Measurements from ENCODE around the gene SNRK. TPM values are rescaled to one million over a fixed set of nuclear protein-coding genes. Genes with fewer than 3 reads are reported as not detected.

Gene SNRK
- total RNA-seq, 4 donors from 2014 or later: 42.9 to 64.0 (median 49.1) TPM

GRCh38 chr3:43388915-43389314 lies 102.6 kb downstream of the SNRK start:
- Histone ChIP-seq H3K9me3 (peaks cover 0 to 4% (median 0%) of the 10 kb centered on the region in 3 donors), H3K4me1 (peaks cover 0 to 20% (median 0%) of the 10 kb centered on the region in 3 donors), H3K4me3 (no peak overlapping the region), H3K27ac (peak overlapping the region in 3 of 4 donors; percentile 20 to 27 (median 25)), H3K27me3 (no peaks in the 10 kb centered on the region), H3K36me3 (peaks cover 0 to 5% of the 10 kb centered on the region in 2 donors)
- TF ChIP-seq CTCF (IDR thresholded peaks at IDR 0.05): no peak
- no peak for TF ChIP-seq POLR2A (IDR thresholded peaks at IDR 0.05)
- no peak for TF ChIP-seq EP300 (IDR thresholded peaks at IDR 0.05)
- no peak for TF ChIP-seq POLR2AphosphoS5 (IDR thresholded peaks at IDR 0.05)
- ATAC-seq: no peak

GRCh38 chr3:43389388-43390254 lies 103.3 kb downstream of the SNRK start:
- Histone ChIP-seq H3K4me1 (peaks cover 0 to 27% (median 0%) of the 10 kb centered on the region in 3 donors), H3K9me3 (peaks cover 0 to 4% (median 0%) of the 10 kb centered on the region in 3 donors), H3K36me3 (peaks cover 0 to 5% of the 10 kb centered on the region in 2 donors), H3K4me3 (no peak overlapping the region), H3K27ac (peak overlapping the region in 3 of 4 donors; percentile 59 to 74 (median 68)), H3K27me3 (no peaks in the 10 kb centered on the region)
- ATAC-seq: peak; percentile 69
- WGBS, 2 donors (ENCODE audit: low coverage in 1 of 2): 56 to 69% methylated on average over 10 of the region's 10 CpGs
- no peak for TF ChIP-seq EP300 (IDR thresholded peaks at IDR 0.05)
- peak; percentile 29 for TF ChIP-seq POLR2AphosphoS5 (IDR thresholded peaks at IDR 0.05)

- H3K9me3 ChIP-seq: peaks cover 0 to 3% (median 0%) of the 10 kb centered on the region in 3 donors
- H3K27me3 ChIP-seq: no peaks in the 10 kb centered on the region
- peaks cover 0 to 5% of the 10 kb centered on the region in 2 donors for H3K36me3 ChIP-seq
- no peak overlapping the region for H3K4me3 ChIP-seq
- peaks cover 0 to 29% (median 0%) of the 10 kb centered on the region in 3 donors for H3K4me1 ChIP-seq
- peak overlapping the region in 3 of 4 donors; percentile 59 to 74 (median 68) for H3K27ac ChIP-seq
- no CpG with 5 or more reads among the region's 1 CpG for WGBS, 2 donors (ENCODE audit: low coverage in 1 of 2)
- no peak for ATAC-seq
- TF ChIP-seq POLR2A (IDR thresholded peaks at IDR 0.05): no peak
Observed at GRCh38 chr3:43390255-43390588, 103.9 kb downstream of the SNRK start.

GRCh38 chr3:43391621-43392020 lies 105.3 kb downstream of the SNRK start:
- no peak overlapping the region for H3K4me3 ChIP-seq
- H3K27me3 ChIP-seq: no peaks in the 10 kb centered on the region
- H3K9me3 ChIP-seq: no peaks in the 10 kb centered on the region
- H3K36me3 ChIP-seq: peaks cover 0 to 5% of the 10 kb centered on the region in 2 donors
- no peak for ATAC-seq
- TF ChIP-seq EP300 (IDR thresholded peaks at IDR 0.05): no peak
- TF ChIP-seq CTCF (IDR thresholded peaks at IDR 0.05): no peak
- no peak for TF ChIP-seq POLR2AphosphoS5 (IDR thresholded peaks at IDR 0.05)
- TF ChIP-seq POLR2A (IDR thresholded peaks at IDR 0.05): no peak
- peak overlapping the region in 2 of 4 donors; percentile 27 to 38 for H3K27ac ChIP-seq
- WGBS, 2 donors (ENCODE audit: low coverage in 1 of 2): 63% methylated on average over 1 of the region's 1 CpG; no CpG with 5 or more reads in 1 of the 2 donors
- H3K4me1 ChIP-seq: peaks cover 0 to 29% (median 0%) of the 10 kb centered on the region in 3 donors

GRCh38 chr3:43394041-43394554 lies 107.8 kb downstream of the SNRK start:
- no peak for TF ChIP-seq POLR2A (IDR thresholded peaks at IDR 0.05)
- TF ChIP-seq POLR2AphosphoS5 (IDR thresholded peaks at IDR 0.05): no peak
- TF ChIP-seq CTCF (IDR thresholded peaks at IDR 0.05): no peak
- no peak for TF ChIP-seq EP300 (IDR thresholded peaks at IDR 0.05)
- 80% methylated on average over 1 of the region's 2 CpGs; no CpG with 5 or more reads in 1 of the 2 donors for WGBS, 2 donors (ENCODE audit: low coverage in 1 of 2)
- Histone ChIP-seq H3K9me3 (no peaks in the 10 kb centered on the region), H3K36me3 (peaks cover 0 to 5% of the 10 kb centered on the region in 2 donors), H3K27ac (peak overlapping the region in 2 of 4 donors; percentile 18 to 45), H3K4me3 (no peak overlapping the region), H3K4me1 (peaks cover 0 to 24% (median 0%) of the 10 kb centered on the region in 3 donors), H3K27me3 (no peaks in the 10 kb centered on the region)
- peak; percentile 71 for ATAC-seq

Data from gastroesophageal sphincter (tissue), 4 donors.